ENCODE results near the gene SYNPR.

- TF ChIP-seq MAX (IDR thresholded peaks at IDR 0.05; ENCODE audit: low read depth, low read length), result no peak
- TF ChIP-seq CTCF (IDR thresholded peaks at IDR 0.05; ENCODE audit: low read depth, low read length), result no peak
- TF ChIP-seq POLR2A (IDR thresholded peaks at IDR 0.05; ENCODE audit: extremely low read depth, insufficient read length), result no peak
Observed at GRCh38 chr3:63532521-63532920, 254.4 kb downstream of the SYNPR start.

All from NB4 (cell line).